Mononuclear cell (primary cell): Measurements from ENCODE around the gene DTL. TPM values are rescaled to one million over a fixed set of nuclear protein-coding genes. Genes with fewer than 3 reads are reported as not detected.
"Not testable (repeated sequence)": the region's sequence is repeated elsewhere in the genome, so short reads cannot be mapped to it uniquely, and the experiment has no call there.

Experiments used
- H3K27me3 ChIP-seq: 2 replicates; pipeline ENCODE4 v1.6.0; 2011; ENCODE audit warnings: low read length, control low read depth; ENCODE audit not compliant: insufficient read depth
- H3K4me1 ChIP-seq: 2 replicates; pipeline ENCODE4 v1.5.1; 2011; ENCODE audit warnings: mild to moderate bottlenecking, low read length, control low read depth; ENCODE audit not compliant: insufficient read depth
- H3K4me3 ChIP-seq: 2 replicates; pipeline ENCODE4 v1.5.1; 2011; ENCODE audit warnings: mild to moderate bottlenecking, low read length, moderate library complexity
- H3K9me3 ChIP-seq: 2 replicates; pipeline ENCODE4 v1.5.1; 2011; ENCODE audit warnings: low read depth, mild to moderate bottlenecking, control low read depth, low read length
- total RNA-seq: library from RNA; depleted of rRNA; stranded (reverse); fragments of >200 nt; gene quantifications from one replicate; pipeline ENCODE4 v1.2.3, GENCODE V29; 2012

The DTL gene
- 0.52 TPM for total RNA-seq

DNA sequence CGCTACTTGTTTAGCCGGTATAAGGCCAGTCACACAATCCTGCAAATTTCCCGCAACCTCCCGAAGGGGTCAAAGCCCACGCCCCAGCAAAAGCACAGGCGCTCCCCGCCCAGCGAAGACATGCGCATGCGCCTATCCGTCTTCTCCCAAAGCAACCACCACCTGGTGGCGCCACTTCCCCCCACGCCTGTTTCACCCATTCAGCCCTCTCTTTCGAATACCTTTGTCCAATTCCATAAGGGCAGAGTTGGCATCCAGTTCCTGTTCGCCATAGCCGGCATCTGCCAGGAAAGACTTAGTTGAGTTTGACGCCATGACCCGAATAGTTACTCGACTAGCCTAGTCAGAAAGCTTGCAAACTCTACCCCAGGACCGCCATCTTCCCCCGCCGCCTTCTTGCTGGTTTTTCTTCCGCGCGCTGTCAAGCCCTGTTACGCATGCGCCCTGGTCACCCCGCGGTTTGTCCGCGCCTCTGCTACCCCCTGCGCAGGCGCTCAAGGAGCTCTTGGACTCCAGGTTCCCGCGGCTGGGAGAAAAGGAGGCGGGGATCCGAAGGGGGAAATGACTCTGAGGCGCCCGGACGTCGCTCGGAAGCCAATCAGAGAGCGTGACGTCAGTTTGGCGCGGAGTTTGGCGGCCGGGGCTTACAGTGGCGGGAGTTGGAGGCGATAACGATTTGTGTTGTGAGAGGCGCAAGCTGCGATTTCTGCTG lies at the start of gene DTL, which contains the start of gene INTS7:
Gene DTL (plus strand): TSS at position 626 of the 712 bp plus-strand sequence. CDS start 143 bp downstream, outside the sequence.
Gene INTS7 (minus strand): TSS at position 435 of the 712 bp plus-strand sequence. CDS start 120 bp downstream, at position 315.
- Histone ChIP-seq H3K9me3 (no peaks in the 10 kb centered on the region), H3K27me3 (no peaks in the 10 kb centered on the region), H3K4me3 (peak within 1 kb of the TSS; percentile 85), H3K4me1 (peaks cover 41% of the 10 kb centered on the region)

GRCh38 chr1:211986628-211987254 lies 48.8 kb upstream of the DTL start:
- Histone ChIP-seq H3K27me3 (no peaks in the 10 kb centered on the region), H3K4me1 (no peaks in the 10 kb centered on the region), H3K4me3 (no peak overlapping the region), H3K9me3 (no peaks in the 10 kb centered on the region)

GRCh38 chr1:211991695-211992094 lies 43.9 kb upstream of the DTL start:
- Histone ChIP-seq H3K27me3 (no peaks in the 10 kb centered on the region), H3K4me1 (no peaks in the 10 kb centered on the region), H3K4me3 (no peak overlapping the region), H3K9me3 (no peaks in the 10 kb centered on the region)

- not testable (repeated sequence) for H3K27me3 ChIP-seq, H3K9me3 ChIP-seq, H3K4me1 ChIP-seq, H3K4me3 ChIP-seq
These were observed 38.1 kb upstream of the DTL start for GRCh38 chr1:211997426-211997825.

- H3K9me3 ChIP-seq = no peaks in the 10 kb centered on the region
- no peaks in the 10 kb centered on the region for H3K27me3 ChIP-seq
- H3K4me1 ChIP-seq = no peaks in the 10 kb centered on the region
- no peak overlapping the region for H3K4me3 ChIP-seq
These were observed 33.0 kb upstream of the DTL start for GRCh38 chr1:212002536-212002935.

GRCh38 chr1:212004895-212005608 lies 30.5 kb upstream of the DTL start:
- no peaks in the 10 kb centered on the region for H3K4me1 ChIP-seq
- H3K9me3 ChIP-seq = no peaks in the 10 kb centered on the region
- H3K4me3 ChIP-seq = no peak overlapping the region
- H3K27me3 ChIP-seq = no peaks in the 10 kb centered on the region

- H3K4me3 ChIP-seq = no peak overlapping the region
- H3K27me3 ChIP-seq = no peaks in the 10 kb centered on the region
- no peaks in the 10 kb centered on the region for H3K4me1 ChIP-seq
- no peaks in the 10 kb centered on the region for H3K9me3 ChIP-seq
These were observed 28.4 kb upstream of the DTL start for GRCh38 chr1:212007178-212007577.

DNA sequence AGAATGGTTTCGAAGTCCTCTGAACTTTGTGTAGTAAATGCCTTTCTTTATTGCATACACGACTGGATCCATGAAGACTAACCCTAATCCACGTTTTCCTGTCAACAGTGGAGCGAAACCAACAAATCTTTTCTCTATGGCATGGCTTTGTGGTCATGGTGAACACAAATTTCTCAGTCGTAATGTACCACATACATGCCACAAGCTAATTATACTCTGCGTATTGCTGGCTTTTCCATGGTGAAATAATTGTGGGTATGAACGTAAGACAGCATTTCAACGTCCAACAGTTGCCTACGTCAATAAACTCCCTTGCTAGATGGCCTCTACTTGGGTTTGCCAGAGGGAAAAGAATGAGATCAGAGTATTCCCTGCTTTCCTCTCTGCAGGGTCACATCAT lies 27.7 kb upstream of the DTL start:
- Histone ChIP-seq H3K4me1 (no peaks in the 10 kb centered on the region), H3K27me3 (no peaks in the 10 kb centered on the region), H3K4me3 (no peak overlapping the region), H3K9me3 (no peaks in the 10 kb centered on the region)

DNA sequence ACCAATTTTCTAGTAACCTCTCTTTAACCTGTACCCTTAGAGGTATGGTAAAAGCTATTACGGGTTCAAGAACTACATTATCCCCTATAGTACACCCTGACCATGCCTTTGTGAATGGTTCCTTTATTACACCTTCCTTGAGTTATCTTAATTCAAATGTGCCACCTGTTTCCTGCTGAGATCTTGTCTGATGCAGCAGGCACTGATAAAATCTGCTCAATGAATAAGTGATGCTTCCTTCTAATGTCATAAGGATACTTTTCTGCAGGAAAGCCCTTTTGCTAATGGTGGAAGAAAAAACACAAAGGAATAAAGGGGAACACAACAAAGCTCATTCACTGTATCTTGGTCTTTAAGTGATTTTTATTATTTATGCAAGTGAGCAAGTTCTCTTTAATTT lies 26.0 kb upstream of the DTL start:
- no peaks in the 10 kb centered on the region for H3K9me3 ChIP-seq
- no peaks in the 10 kb centered on the region for H3K4me1 ChIP-seq
- H3K27me3 ChIP-seq = no peaks in the 10 kb centered on the region
- no peak overlapping the region for H3K4me3 ChIP-seq

- Histone ChIP-seq H3K4me3 (no peak overlapping the region), H3K27me3 (no peaks in the 10 kb centered on the region), H3K9me3 (no peaks in the 10 kb centered on the region), H3K4me1 (no peaks in the 10 kb centered on the region)
These were observed 25.5 kb upstream of the DTL start for GRCh38 chr1:212010004-212010403.

DNA sequence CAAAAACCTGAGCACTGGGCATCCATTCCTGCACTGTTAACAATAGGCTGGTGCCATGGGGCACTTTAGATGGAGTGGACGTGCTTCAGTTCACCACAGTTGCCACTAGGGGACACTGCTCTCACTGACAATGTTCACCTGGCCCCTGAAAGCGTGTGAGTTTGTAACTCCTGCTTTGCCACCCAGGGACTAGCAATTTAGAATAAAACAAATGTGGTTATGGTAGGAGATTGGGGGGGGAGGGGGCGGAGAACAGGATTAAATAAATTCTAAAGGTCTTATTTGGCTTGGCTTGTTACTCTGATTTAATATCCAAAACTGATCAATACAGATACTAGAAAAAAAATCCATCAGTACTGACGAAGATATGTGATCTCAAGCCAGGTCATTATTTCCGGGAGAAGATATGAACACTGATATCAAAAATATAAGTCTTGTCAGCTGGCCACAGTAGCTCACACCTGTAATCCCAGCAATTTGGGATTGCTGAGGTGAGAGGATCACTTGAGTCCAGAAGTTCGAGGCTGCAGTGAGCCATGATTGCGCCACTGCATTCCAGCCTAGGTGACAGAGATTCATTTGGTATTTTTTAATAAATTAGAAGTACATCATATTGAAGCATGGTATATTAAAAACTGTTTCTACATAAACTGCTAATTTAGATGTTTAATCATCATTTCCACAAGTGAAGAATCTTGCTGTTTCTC lies 23.4 kb upstream of the DTL start:
- Histone ChIP-seq H3K9me3 (no peaks in the 10 kb centered on the region), H3K4me3 (no peak overlapping the region), H3K4me1 (no peaks in the 10 kb centered on the region), H3K27me3 (no peaks in the 10 kb centered on the region)

GRCh38 chr1:212013672-212014071 lies 21.9 kb upstream of the DTL start:
- H3K4me1 ChIP-seq = no peaks in the 10 kb centered on the region
- no peaks in the 10 kb centered on the region for H3K9me3 ChIP-seq
- no peak overlapping the region for H3K4me3 ChIP-seq
- H3K27me3 ChIP-seq = no peaks in the 10 kb centered on the region

GRCh38 chr1:212020975-212021374 lies 14.6 kb upstream of the DTL start:
- H3K4me3 ChIP-seq = no peak overlapping the region
- H3K9me3 ChIP-seq = no peaks in the 10 kb centered on the region
- no peaks in the 10 kb centered on the region for H3K27me3 ChIP-seq
- H3K4me1 ChIP-seq = no peaks in the 10 kb centered on the region

DNA sequence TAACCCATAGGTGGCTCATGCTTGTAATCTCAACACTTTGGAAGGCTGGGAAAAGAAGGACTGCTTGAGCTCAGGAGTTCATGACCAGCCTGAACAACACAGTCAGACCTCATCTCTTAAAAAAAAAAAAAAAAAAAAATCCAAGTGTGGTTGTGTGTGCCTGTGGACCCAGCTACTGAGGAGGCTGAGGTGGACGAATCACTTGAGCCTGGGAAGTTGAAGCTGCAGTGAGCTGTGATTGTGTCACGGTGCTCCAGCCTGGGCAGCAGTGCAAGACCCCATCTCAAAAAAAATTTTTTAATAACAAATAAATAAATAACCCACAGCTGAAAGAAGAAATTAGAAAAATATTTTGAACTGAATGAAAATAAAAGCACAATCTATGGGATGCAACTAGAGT lies 14.0 kb upstream of the DTL start:
- no peaks in the 10 kb centered on the region for H3K9me3 ChIP-seq
- no peaks in the 10 kb centered on the region for H3K27me3 ChIP-seq
- H3K4me1 ChIP-seq = no peaks in the 10 kb centered on the region
- no peak overlapping the region for H3K4me3 ChIP-seq

DNA sequence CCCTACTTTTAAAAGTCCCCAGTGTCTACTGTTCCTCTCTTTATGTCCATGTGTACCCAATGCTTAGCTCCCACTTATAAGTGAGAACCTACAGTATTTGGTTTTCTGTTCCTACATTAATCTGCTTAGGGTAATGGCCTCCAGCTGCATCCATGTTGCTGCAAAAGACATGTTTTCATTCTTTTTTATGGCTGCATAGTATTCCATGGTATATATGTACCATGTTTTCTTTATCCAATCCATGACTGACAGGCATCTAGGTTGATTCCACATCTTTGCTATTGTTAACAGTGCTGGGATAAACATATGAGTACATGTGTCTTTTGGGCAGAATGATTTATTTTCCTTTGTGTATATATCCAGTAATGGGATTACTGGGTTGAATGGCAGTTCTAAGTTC lies 12.6 kb upstream of the DTL start:
- not testable (repeated sequence) for H3K4me3 ChIP-seq, H3K4me1 ChIP-seq, H3K27me3 ChIP-seq, H3K9me3 ChIP-seq
